GM21381 (cell line): Measurements from ENCODE around the gene SUGT1.
"Not testable (repeated sequence)": the region's sequence is repeated elsewhere in the genome, so short reads cannot be mapped to it uniquely, and the experiment has no call there.

Experiments used
- ATAC-seq: cut with Tn5 transposase; IDR thresholded peaks from one replicate; pipeline ENCODE4 v1.9.1; 2021; ENCODE audit warnings: mild to moderate bottlenecking, moderate library complexity; ENCODE audit not compliant: unreplicated experiment

Gene SUGT1

GRCh38 chr13:52665325-52665724 lies 12.7 kb downstream of the SUGT1 start:
- ATAC-seq: no peak

GRCh38 chr13:52669677-52670076 lies 17.0 kb downstream of the SUGT1 start:
- ATAC-seq: no peak

GRCh38 chr13:52670726-52671125 lies 18.1 kb downstream of the SUGT1 start:
- no peak for ATAC-seq

- ATAC-seq: no peak
Measured at GRCh38 chr13:52673465-52673864, 20.8 kb downstream of the SUGT1 start.

- ATAC-seq: no peak
Measured at GRCh38 chr13:52677823-52678222, 25.2 kb downstream of the SUGT1 start.

- not testable (repeated sequence) for ATAC-seq
Measured at GRCh38 chr13:52685806-52686205, 33.2 kb downstream of the SUGT1 start.

GRCh38 chr13:52686376-52686775 lies 33.7 kb downstream of the SUGT1 start:
- ATAC-seq: no peak

- ATAC-seq: no peak
Measured at GRCh38 chr13:52695856-52696255, 43.2 kb downstream of the SUGT1 start.

- no peak for ATAC-seq
Measured at GRCh38 chr13:52696566-52696965, 43.9 kb downstream of the SUGT1 start.

- no peak for ATAC-seq
Measured at GRCh38 chr13:52701728-52702465, 49.3 kb downstream of the SUGT1 start.

- ATAC-seq: no peak
Measured at GRCh38 chr13:52703482-52703881, 50.8 kb downstream of the SUGT1 start.

- no peak for ATAC-seq
Measured at GRCh38 chr13:52706081-52706480, 53.4 kb downstream of the SUGT1 start.

GRCh38 chr13:52707375-52707774 lies 54.7 kb downstream of the SUGT1 start:
- no peak for ATAC-seq

- ATAC-seq: not testable (repeated sequence)
Measured at GRCh38 chr13:52708266-52708665, 55.6 kb downstream of the SUGT1 start.

GRCh38 chr13:52711286-52711685 lies 58.6 kb downstream of the SUGT1 start:
- no peak for ATAC-seq

- no peak for ATAC-seq
Measured at GRCh38 chr13:52712385-52712784, 59.7 kb downstream of the SUGT1 start.

- ATAC-seq: no peak
Measured at GRCh38 chr13:52713894-52714293, 61.3 kb downstream of the SUGT1 start.

- ATAC-seq: not testable (repeated sequence)
Measured at GRCh38 chr13:52720904-52721303, 68.3 kb downstream of the SUGT1 start.

GRCh38 chr13:52721356-52721755 lies 68.7 kb downstream of the SUGT1 start:
- ATAC-seq: not testable (repeated sequence)

GRCh38 chr13:52723181-52723580 lies 70.5 kb downstream of the SUGT1 start:
- ATAC-seq: no peak

- ATAC-seq: no peak
Measured at GRCh38 chr13:52725302-52725701, 72.7 kb downstream of the SUGT1 start.

GRCh38 chr13:52726258-52726657 lies 73.6 kb downstream of the SUGT1 start:
- no peak for ATAC-seq

GRCh38 chr13:52734075-52734623 lies 81.5 kb downstream of the SUGT1 start:
- ATAC-seq: no peak
